Neural cell (in vitro differentiated cells): ENCODE results near the gene RPRML. TPM values are rescaled to one million over a fixed set of nuclear protein-coding genes. Genes with fewer than 3 reads are reported as not detected.

Source experiments
- H2AFZ ChIP-seq: fragments of 200-600, 300-800 bp; sonication (generic), shearing (Covaris generic); 2 replicates; pipeline ENCODE4 v1.6.0; 2014; ENCODE audit warnings: low read depth, mild to moderate bottlenecking, antibody characterized with exemption, low read length, moderate library complexity
- H3F3A ChIP-seq: fragments of 200-600 bp; shearing (Covaris generic); 2 replicates; pipeline ENCODE4 v1.6.1; 2016; ENCODE audit warnings: mild to moderate bottlenecking, moderate library complexity, mixed read lengths, antibody characterized with exemption, low read length; ENCODE audit not compliant: insufficient read depth, poor library complexity, severe bottlenecking
- H3K27ac ChIP-seq: fragments of 200-600, 300-800 bp; sonication (generic), shearing (Covaris generic); 2 replicates; pipeline ENCODE4 v1.5.1; 2014; ENCODE audit warnings: mild to moderate bottlenecking, low read length, moderate library complexity
- H3K27me3 ChIP-seq: fragments of 300-800, 200-600 bp; sonication (generic), shearing (Covaris generic); 2 replicates; pipeline ENCODE4 v1.6.0; 2014; ENCODE audit warnings: mild to moderate bottlenecking, low read depth, low read length, moderate library complexity; ENCODE audit not compliant: insufficient read depth
- H3K36me3 ChIP-seq: fragments of 300-800, 200-600 bp; sonication (generic), shearing (Covaris generic); 2 replicates; pipeline ENCODE4 v1.5.1; 2014; ENCODE audit warnings: mild to moderate bottlenecking, antibody characterized with exemption, low read length, moderate library complexity; ENCODE audit not compliant: insufficient read depth
- H3K4me2 ChIP-seq: fragments of 300-800, 200-600 bp; sonication (generic), shearing (Covaris generic); 2 replicates; pipeline ENCODE4 v1.6.0; 2014; ENCODE audit warnings: mild to moderate bottlenecking, low read length
- H3K4me3 ChIP-seq: fragments of 300-800, 200-600 bp; sonication (generic), shearing (Covaris generic); 2 replicates; pipeline ENCODE4 v1.5.1; 2014; ENCODE audit warnings: mild to moderate bottlenecking, low read length, moderate library complexity
- H3K79me2 ChIP-seq: fragments of 200-600 bp; shearing (Covaris generic); replicated peaks from 2 replicates; pipeline ENCODE4 v1.6.0; 2014; ENCODE audit warnings: mild to moderate bottlenecking, low read length, moderate library complexity; ENCODE audit not compliant: insufficient read depth
- H3K9ac ChIP-seq: fragments of 300-800, 200-600 bp; sonication (generic), shearing (Covaris generic); 2 replicates; pipeline ENCODE4 v1.6.1; 2016; ENCODE audit warnings: mild to moderate bottlenecking, low read length, mixed read lengths
- H3K9me2 ChIP-seq: fragments of 200-600 bp; shearing (Covaris generic); 2 replicates; pipeline ENCODE4 v1.6.1; 2016; ENCODE audit warnings: mild to moderate bottlenecking, low read length, mixed read lengths; ENCODE audit not compliant: insufficient read depth
- H3K9me3 ChIP-seq: fragments of 200-600, 300-800 bp; sonication (generic), shearing (Covaris generic); 2 replicates; pipeline ENCODE4 v1.6.1; 2016; ENCODE audit warnings: mild to moderate bottlenecking, mixed run types, low read length, moderate library complexity, mixed read lengths
- H4K20me1 ChIP-seq: fragments of 200-600 bp; shearing (Covaris generic); 2 replicates; pipeline ENCODE4 v1.6.1; 2016; ENCODE audit warnings: mild to moderate bottlenecking, mixed run types; ENCODE audit not compliant: insufficient read depth
- EP300 ChIP-seq: fragments of 450-650 bp; conservative IDR thresholded peaks from 2 replicates; pipeline ENCODE4 v1.6.1; 2014; ENCODE audit warnings: antibody characterized with exemption, mild to moderate bottlenecking, moderate library complexity; ENCODE audit not compliant: poor library complexity, severe bottlenecking
- EZH2 ChIP-seq: fragments of 200-600, 300-800 bp; shearing (Covaris generic), sonication (generic); IDR thresholded peaks from 2 replicates; pipeline ENCODE4 v1.6.1; 2014; ENCODE audit warnings: antibody characterized with exemption, low read length, borderline replicate concordance, mild to moderate bottlenecking; ENCODE audit not compliant: insufficient read depth, poor library complexity, severe bottlenecking
- MXI1 ChIP-seq: fragments of 450-650 bp; conservative IDR thresholded peaks from 2 replicates; pipeline ENCODE4 v1.6.1; 2014; ENCODE audit warnings: antibody characterized with exemption, mild to moderate bottlenecking; ENCODE audit not compliant: poor library complexity, severe bottlenecking
- POLR2AphosphoS5 ChIP-seq: IDR thresholded peaks from 2 replicates; pipeline ENCODE4 v1.6.1; 2012
- RAD21 ChIP-seq: fragments of 450-650 bp; conservative IDR thresholded peaks from 2 replicates; pipeline ENCODE4 v1.6.1; 2014; ENCODE audit warnings: antibody characterized with exemption, mild to moderate bottlenecking, moderate library complexity
- SMC3 ChIP-seq: fragments of 450-650 bp; conservative IDR thresholded peaks from 2 replicates; pipeline ENCODE4 v1.6.1; 2014; ENCODE audit warnings: antibody characterized with exemption, mild to moderate bottlenecking, moderate library complexity; ENCODE audit not compliant: poor library complexity
- TAF1 ChIP-seq: IDR thresholded peaks from 2 replicates; pipeline ENCODE4 v1.6.1; 2012; ENCODE audit warnings: low read depth
- polyA plus RNA-seq: library from polyadenylated mRNA; depleted of rRNA; stranded (reverse); fragments of >200 nt; gene quantifications from 2 replicates; pipeline ENCODE4 v1.2.3, GENCODE V29; 2014
- TF ChIP-seq, protein P1 (sequence below): IDR thresholded peaks from 2 replicates; pipeline ENCODE4 v1.6.1; 2012; ENCODE audit warnings: borderline replicate concordance
- TF ChIP-seq, protein P2 (sequence below): fragments of 450-650 bp; IDR thresholded peaks from 2 replicates; pipeline ENCODE4 v1.5.1; 2014; ENCODE audit warnings: antibody characterized with exemption, mild to moderate bottlenecking, moderate library complexity; ENCODE audit not compliant: poor library complexity, severe bottlenecking

Gene RPRML
- polyA plus RNA-seq, 1 donor from 2014 or later: 4.7 TPM

GRCh38 chr17:46994993-46995392 is 15.9 kb upstream of the RPRML start:
- no peak overlapping the region for H3K9ac ChIP-seq
- H3K27me3 ChIP-seq: no peaks in the 10 kb centered on the region
- no peaks in the 10 kb centered on the region for H3K9me2 ChIP-seq
- H3K79me2 ChIP-seq: no peaks in the 10 kb centered on the region
- H3K27ac ChIP-seq: no peak overlapping the region
- H2AFZ ChIP-seq: no peak overlapping the region
- TF ChIP-seq, protein P1, sequence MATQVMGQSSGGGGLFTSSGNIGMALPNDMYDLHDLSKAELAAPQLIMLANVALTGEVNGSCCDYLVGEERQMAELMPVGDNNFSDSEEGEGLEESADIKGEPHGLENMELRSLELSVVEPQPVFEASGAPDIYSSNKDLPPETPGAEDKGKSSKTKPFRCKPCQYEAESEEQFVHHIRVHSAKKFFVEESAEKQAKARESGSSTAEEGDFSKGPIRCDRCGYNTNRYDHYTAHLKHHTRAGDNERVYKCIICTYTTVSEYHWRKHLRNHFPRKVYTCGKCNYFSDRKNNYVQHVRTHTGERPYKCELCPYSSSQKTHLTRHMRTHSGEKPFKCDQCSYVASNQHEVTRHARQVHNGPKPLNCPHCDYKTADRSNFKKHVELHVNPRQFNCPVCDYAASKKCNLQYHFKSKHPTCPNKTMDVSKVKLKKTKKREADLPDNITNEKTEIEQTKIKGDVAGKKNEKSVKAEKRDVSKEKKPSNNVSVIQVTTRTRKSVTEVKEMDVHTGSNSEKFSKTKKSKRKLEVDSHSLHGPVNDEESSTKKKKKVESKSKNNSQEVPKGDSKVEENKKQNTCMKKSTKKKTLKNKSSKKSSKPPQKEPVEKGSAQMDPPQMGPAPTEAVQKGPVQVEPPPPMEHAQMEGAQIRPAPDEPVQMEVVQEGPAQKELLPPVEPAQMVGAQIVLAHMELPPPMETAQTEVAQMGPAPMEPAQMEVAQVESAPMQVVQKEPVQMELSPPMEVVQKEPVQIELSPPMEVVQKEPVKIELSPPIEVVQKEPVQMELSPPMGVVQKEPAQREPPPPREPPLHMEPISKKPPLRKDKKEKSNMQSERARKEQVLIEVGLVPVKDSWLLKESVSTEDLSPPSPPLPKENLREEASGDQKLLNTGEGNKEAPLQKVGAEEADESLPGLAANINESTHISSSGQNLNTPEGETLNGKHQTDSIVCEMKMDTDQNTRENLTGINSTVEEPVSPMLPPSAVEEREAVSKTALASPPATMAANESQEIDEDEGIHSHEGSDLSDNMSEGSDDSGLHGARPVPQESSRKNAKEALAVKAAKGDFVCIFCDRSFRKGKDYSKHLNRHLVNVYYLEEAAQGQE: no peak
- TF ChIP-seq MXI1 (no peak), TAF1 (no peak), EZH2 (no peak), POLR2AphosphoS5 (no peak), SMC3 (no peak), RAD21 (no peak), EP300 (no peak)
- TF ChIP-seq, protein P2, sequence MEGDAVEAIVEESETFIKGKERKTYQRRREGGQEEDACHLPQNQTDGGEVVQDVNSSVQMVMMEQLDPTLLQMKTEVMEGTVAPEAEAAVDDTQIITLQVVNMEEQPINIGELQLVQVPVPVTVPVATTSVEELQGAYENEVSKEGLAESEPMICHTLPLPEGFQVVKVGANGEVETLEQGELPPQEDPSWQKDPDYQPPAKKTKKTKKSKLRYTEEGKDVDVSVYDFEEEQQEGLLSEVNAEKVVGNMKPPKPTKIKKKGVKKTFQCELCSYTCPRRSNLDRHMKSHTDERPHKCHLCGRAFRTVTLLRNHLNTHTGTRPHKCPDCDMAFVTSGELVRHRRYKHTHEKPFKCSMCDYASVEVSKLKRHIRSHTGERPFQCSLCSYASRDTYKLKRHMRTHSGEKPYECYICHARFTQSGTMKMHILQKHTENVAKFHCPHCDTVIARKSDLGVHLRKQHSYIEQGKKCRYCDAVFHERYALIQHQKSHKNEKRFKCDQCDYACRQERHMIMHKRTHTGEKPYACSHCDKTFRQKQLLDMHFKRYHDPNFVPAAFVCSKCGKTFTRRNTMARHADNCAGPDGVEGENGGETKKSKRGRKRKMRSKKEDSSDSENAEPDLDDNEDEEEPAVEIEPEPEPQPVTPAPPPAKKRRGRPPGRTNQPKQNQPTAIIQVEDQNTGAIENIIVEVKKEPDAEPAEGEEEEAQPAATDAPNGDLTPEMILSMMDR: no peak
- H3K36me3 ChIP-seq: no peaks in the 10 kb centered on the region
- H3K4me2 ChIP-seq: no peak overlapping the region
- no peaks in the 10 kb centered on the region for H4K20me1 ChIP-seq
- H3K4me3 ChIP-seq: no peak overlapping the region
- no peaks in the 10 kb centered on the region for H3K9me3 ChIP-seq
- no peaks in the 10 kb centered on the region for H3F3A ChIP-seq

DNA sequence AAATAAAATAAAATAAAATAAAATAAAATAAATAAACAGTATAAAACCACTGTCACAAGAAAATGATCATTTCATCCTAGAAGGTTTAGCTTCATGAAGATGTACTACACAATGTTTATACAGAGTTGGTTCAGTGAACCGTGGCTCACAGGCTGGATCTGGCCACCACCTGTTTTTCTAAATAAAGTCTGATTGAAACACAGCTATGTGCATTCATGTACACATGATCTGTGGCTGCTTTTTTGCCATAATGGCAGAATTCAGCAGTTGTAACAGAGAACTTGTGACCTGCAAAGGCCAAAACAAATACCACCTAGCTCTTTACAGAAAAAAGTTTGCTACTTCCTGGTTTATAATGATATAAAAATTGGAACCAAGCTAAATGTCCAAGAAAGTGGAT is 12.6 kb upstream of the RPRML start:
- Histone ChIP-seq H3K27ac (no peak overlapping the region), H3K9me3 (no peaks in the 10 kb centered on the region)

More for the DNA sequence above, 12.6 kb upstream of the RPRML start:
- H3K27me3 ChIP-seq: no peaks in the 10 kb centered on the region
- TF ChIP-seq RAD21: no peak
- H4K20me1 ChIP-seq: no peaks in the 10 kb centered on the region
- no peaks in the 10 kb centered on the region for H3K79me2 ChIP-seq
- no peak overlapping the region for H2AFZ ChIP-seq
- no peaks in the 10 kb centered on the region for H3K9me2 ChIP-seq
- H3F3A ChIP-seq: no peaks in the 10 kb centered on the region
- H3K9ac ChIP-seq: no peak overlapping the region
- H3K4me3 ChIP-seq: no peak overlapping the region
- H3K36me3 ChIP-seq: no peaks in the 10 kb centered on the region
- no peak overlapping the region for H3K4me2 ChIP-seq
